H1 (cell line): Measurements from ENCODE around the gene THAP4. TPM values are rescaled to one million over a fixed set of nuclear protein-coding genes. Genes with fewer than 3 reads are reported as not detected.

Experiments
- NRF1 ChIP-seq: IDR thresholded peaks from 2 replicates; pipeline ENCODE4 v1.6.1; 2011; ENCODE audit warnings: mild to moderate bottlenecking, low read depth, low read length, improper control_type of control experiment
- TAF7 ChIP-seq: optimal IDR thresholded peaks from 2 replicates; pipeline ENCODE3; 2011; ENCODE audit warnings: low read depth, mild to moderate bottlenecking, inconsistent platforms, low read length, moderate library complexity, borderline replicate concordance
- polyA plus RNA-seq, 7 experiments: library from polyadenylated mRNA; depleted of rRNA in 3 of 7; stranded (reverse) in 5 of 7; unstranded in 2 of 7; fragments of >200 nt in 5 of 7; fragments of 200-250 nt in 2 of 7; gene quantifications; 1 replicate in 5 of 7; 2 replicates in 1 of 7; 4 replicates in 1 of 7; pipeline versions ENCODE4 v1.2.1 to v1.2.3, GENCODE V29; 2011 to 2013; ENCODE audit warnings: missing spikeins in 2 of 7, mixed read lengths in 2 of 7
- total RNA-seq: library from RNA; stranded (reverse); fragmentation: NEBNext Ultra II Directional; extraction: Animal tissue kit (Norgen Biotek cat#: 25700); gene quantifications from 2 replicates; pipeline ENCODE4 v1.2.1, GENCODE V29; 2021

THAP4 gene
- total and polyA plus RNA-seq, 2 of the 8 experiments (the other 6 are each of a cell fraction or from before 2014, with no cell fraction given), result 78.9 to 83.6 TPM

- TF ChIP-seq NRF1, result no peak
- no peak for TF ChIP-seq TAF7
- TF ChIP-seq, all 59 proteins: peak for 0
These were observed 75.1 kb downstream of the THAP4 start (continued) for GRCh38 chr2:241561832-241562231.
